ENCODE data around the gene SRD5A1.

- TF ChIP-seq CTCF (conservative IDR thresholded peaks at IDR 0.05; ENCODE audit: low read depth in 2 of 2) (no peak), EZH2 (IDR thresholded peaks at IDR 0.05; ENCODE audit: low read depth, unreplicated experiment) (no peak), EZH2phosphoT487 (IDR thresholded peaks at IDR 0.05; ENCODE audit: unreplicated experiment) (no peak), ZNF331 (CRISPR knock-in tag; IDR thresholded peaks at IDR 0.05; ENCODE audit: low read depth) (no peak), POLR2AphosphoS5 (IDR thresholded peaks at IDR 0.05; ENCODE audit: low read depth) (no peak)
Measured at GRCh38 chr5:6606884-6607558, 26.2 kb upstream of the SRD5A1 start.
